Nephron (organoid): Measurements from ENCODE around the gene VAV1.
"Not testable (repeated sequence)": the region's sequence is repeated elsewhere in the genome, so short reads cannot be mapped to it uniquely, and the experiment has no call there.

Source experiments
- H3K27ac Mint-ChIP-seq, 3 experiments: 2 replicates each; pipeline ENCODE4 v1.8.0; 2020; ENCODE audit warnings: mixed read lengths in 3 of 3, mild to moderate bottlenecking in 2 of 3, moderate library complexity in 1 of 3
- H3K27me3 Mint-ChIP-seq: 2 replicates; pipeline ENCODE4 v1.8.0; 2021; ENCODE audit warnings: low read depth, mild to moderate bottlenecking, moderate library complexity, mixed read lengths
- H3K36me3 Mint-ChIP-seq: 2 replicates; pipeline ENCODE4 v1.8.0; 2020; ENCODE audit warnings: low read depth, mixed read lengths
- H3K4me1 Mint-ChIP-seq: 2 replicates; pipeline ENCODE4 v1.8.0; 2020; ENCODE audit warnings: mixed read lengths
- H3K4me3 Mint-ChIP-seq, 3 experiments: 2 replicates each; pipeline ENCODE4 v1.8.0; 2020; ENCODE audit warnings: mild to moderate bottlenecking in 3 of 3, mixed read lengths in 3 of 3, moderate library complexity in 2 of 3
- H3K9me3 Mint-ChIP-seq: 2 replicates; pipeline ENCODE4 v1.8.0; 2020; ENCODE audit warnings: mixed read lengths
- CTCF ChIP-seq, 3 experiments: fragments of 200-600 bp; sonication (generic); IDR thresholded peaks; one replicate each; pipeline ENCODE4 v1.5.0; 2021; ENCODE audit warnings: antibody characterized with exemption in 3 of 3; ENCODE audit not compliant: unreplicated experiment in 3 of 3

VAV1 gene

GRCh38 chr19:6744381-6745301 is 27.9 kb upstream of the VAV1 start:
- TF ChIP-seq CTCF (IDR thresholded peaks at IDR 0.05; ENCODE audit: unreplicated experiment in 3 of 3) = no peak
- H3K4me1 Mint-ChIP-seq = peaks cover 46% of the 10 kb centered on the region
- H3K36me3 Mint-ChIP-seq = peaks cover 59% of the 10 kb centered on the region
- H3K27me3 Mint-ChIP-seq = no peaks in the 10 kb centered on the region
- H3K4me3 Mint-ChIP-seq = peak overlapping the region; percentile 72 to 86 (median 81)
- no peaks in the 10 kb centered on the region for H3K9me3 Mint-ChIP-seq
- H3K27ac Mint-ChIP-seq = peak overlapping the region; percentile 90 to 95 (median 94)

- H3K9me3 Mint-ChIP-seq = no peaks in the 10 kb centered on the region
- H3K4me3 Mint-ChIP-seq = peak overlapping the region; percentile 70 to 73 (median 70)
- H3K36me3 Mint-ChIP-seq = peaks cover 70% of the 10 kb centered on the region
- H3K27me3 Mint-ChIP-seq = no peaks in the 10 kb centered on the region
- TF ChIP-seq CTCF (IDR thresholded peaks at IDR 0.05; ENCODE audit: unreplicated experiment in 3 of 3) = no peak
- peak overlapping the region; percentile 90 to 95 (median 94) for H3K27ac Mint-ChIP-seq
- peaks cover 43% of the 10 kb centered on the region for H3K4me1 Mint-ChIP-seq
Observed at GRCh38 chr19:6745965-6746364, 26.5 kb upstream of the VAV1 start.

- not testable (repeated sequence) for H3K9me3 Mint-ChIP-seq, H3K27me3 Mint-ChIP-seq, H3K4me3 Mint-ChIP-seq
- H3K4me1 Mint-ChIP-seq = peaks cover 23% of the 10 kb centered on the region
- H3K27ac Mint-ChIP-seq = peak overlapping the region in 1 of 3 experiments; percentile 46
- peaks cover 68% of the 10 kb centered on the region for H3K36me3 Mint-ChIP-seq
Observed at GRCh38 chr19:6748543-6748942, 24.0 kb upstream of the VAV1 start.

GRCh38 chr19:6750062-6750461 is 22.4 kb upstream of the VAV1 start:
- no peak overlapping the region for H3K4me3 Mint-ChIP-seq
- H3K36me3 Mint-ChIP-seq = peaks cover 58% of the 10 kb centered on the region
- peak overlapping the region in 2 of 3 experiments; percentile 11 to 27 for H3K27ac Mint-ChIP-seq
- TF ChIP-seq CTCF (IDR thresholded peaks at IDR 0.05; ENCODE audit: unreplicated experiment in 3 of 3) = no peak
- peaks cover 7% of the 10 kb centered on the region for H3K4me1 Mint-ChIP-seq
- peaks cover 8% of the 10 kb centered on the region for H3K27me3 Mint-ChIP-seq
- no peaks in the 10 kb centered on the region for H3K9me3 Mint-ChIP-seq

GRCh38 chr19:6751189-6751588 is 21.3 kb upstream of the VAV1 start:
- Mint-ChIP-seq H3K4me3 (peak overlapping the region in 1 of 3 experiments; percentile 29), H3K36me3 (peaks cover 49% of the 10 kb centered on the region)
- TF ChIP-seq CTCF (IDR thresholded peaks at IDR 0.05; ENCODE audit: unreplicated experiment in 3 of 3) = no peak

GRCh38 chr19:6752256-6753177 is 20.0 kb upstream of the VAV1 start:
- H3K27ac Mint-ChIP-seq = peak overlapping the region; percentile 42 to 97 (median 79)
- no peak for TF ChIP-seq CTCF (IDR thresholded peaks at IDR 0.05; ENCODE audit: unreplicated experiment in 3 of 3)
- no peaks in the 10 kb centered on the region for H3K9me3 Mint-ChIP-seq
- peak overlapping the region; percentile 74 to 83 (median 80) for H3K4me3 Mint-ChIP-seq
- H3K4me1 Mint-ChIP-seq = no peaks in the 10 kb centered on the region
- peaks cover 37% of the 10 kb centered on the region for H3K36me3 Mint-ChIP-seq
- peaks cover 10% of the 10 kb centered on the region for H3K27me3 Mint-ChIP-seq

More at GRCh38 chr19:6751189-6751588, 21.3 kb upstream of the VAV1 start:
- H3K27ac Mint-ChIP-seq = peak overlapping the region in 1 of 3 experiments; percentile 85
- H3K9me3 Mint-ChIP-seq = no peaks in the 10 kb centered on the region
- H3K27me3 Mint-ChIP-seq = peaks cover 10% of the 10 kb centered on the region
- no peaks in the 10 kb centered on the region for H3K4me1 Mint-ChIP-seq
